Uterus (tissue), 2 donors: ENCODE measurements around the gene MAJIN.

Experiments
- CTCF ChIP-seq, 4 experiments: fragments of 200-600 bp in 2 of 4; fragments of 450-650 bp in 2 of 4; sonication (generic) in 2 of 4; IDR thresholded peaks; one replicate each; pipeline ENCODE4 v1.5.1; 2016 to 2019; ENCODE audit warnings: antibody characterized with exemption in 4 of 4, mild to moderate bottlenecking in 2 of 4, moderate library complexity in 1 of 4
- POLR2A ChIP-seq, 2 donors: fragments of 450-650 bp; IDR thresholded peaks; one replicate each; pipeline ENCODE4 v1.6.1; 2016; ENCODE audit warnings: antibody characterized with exemption in 2 of 2, mild to moderate bottlenecking in 1 of 2, moderate library complexity in 1 of 2

DNA sequence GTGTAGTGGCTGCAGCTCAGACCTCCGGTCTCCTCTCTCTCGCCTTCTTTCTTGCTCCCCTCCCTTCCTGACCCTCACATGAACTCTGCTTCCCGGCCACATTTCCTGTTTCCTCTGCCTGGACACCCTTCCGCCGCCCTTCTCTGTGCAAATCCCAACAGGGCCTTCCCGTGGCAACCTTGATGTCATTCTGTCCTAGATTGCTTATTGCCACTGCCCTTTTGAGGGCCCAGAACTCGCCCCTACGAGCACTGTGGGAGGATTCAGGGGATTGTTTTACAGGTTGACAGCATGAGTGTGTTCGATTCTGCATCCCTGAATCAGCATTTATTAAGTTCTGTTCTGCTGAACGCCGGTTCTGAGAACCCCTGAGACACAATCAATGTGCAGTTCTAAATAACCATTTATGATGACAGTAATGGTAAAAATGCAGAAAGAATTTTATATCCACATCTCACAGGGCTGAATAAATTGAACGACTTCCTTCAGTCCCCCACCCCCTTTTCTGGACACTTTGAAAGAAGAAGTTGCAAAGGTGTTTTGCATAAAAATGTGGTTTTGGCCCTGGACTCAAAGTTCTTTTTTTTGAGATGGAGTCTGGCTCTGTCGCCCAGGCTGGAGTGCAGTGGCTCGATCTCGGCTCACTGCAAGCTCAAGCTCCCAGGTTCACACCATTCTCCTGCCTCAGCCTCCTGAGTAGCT, 18.5 kb upstream of the MAJIN start:
- TF ChIP-seq CTCF (IDR thresholded peaks at IDR 0.05) (no peak), POLR2A (IDR thresholded peaks at IDR 0.05) (no peak)
